ENCODE results near the gene CROCC.

CROCC gene

GRCh38 chr1:17005365-17005740 is 83.6 kb downstream of the CROCC start:
- TF ChIP-seq CSRNP3 (CRISPR knock-in tag; IDR thresholded peaks at IDR 0.05) (no peak), ZFP3 (CRISPR knock-in tag; IDR thresholded peaks at IDR 0.05) (no peak), ESRRG (CRISPR knock-in tag; IDR thresholded peaks at IDR 0.05) (no peak), RARB (CRISPR knock-in tag; IDR thresholded peaks at IDR 0.05) (no peak), CSDC2 (CRISPR knock-in tag; IDR thresholded peaks at IDR 0.05) (no peak), TOX (CRISPR knock-in tag; IDR thresholded peaks at IDR 0.05; ENCODE audit: borderline replicate concordance) (no peak), PPARA (CRISPR knock-in tag; IDR thresholded peaks at IDR 0.05; ENCODE audit: borderline replicate concordance) (no peak), SNAI2 (CRISPR knock-in tag; IDR thresholded peaks at IDR 0.05) (no peak), OSR1 (CRISPR knock-in tag; IDR thresholded peaks at IDR 0.05) (no peak), ZNF70 (CRISPR knock-in tag; IDR thresholded peaks at IDR 0.05) (no peak), ARNTL (CRISPR knock-in tag; IDR thresholded peaks at IDR 0.05; ENCODE audit: borderline replicate concordance, low read depth) (no peak)
- TF ChIP-seq, protein P1, sequence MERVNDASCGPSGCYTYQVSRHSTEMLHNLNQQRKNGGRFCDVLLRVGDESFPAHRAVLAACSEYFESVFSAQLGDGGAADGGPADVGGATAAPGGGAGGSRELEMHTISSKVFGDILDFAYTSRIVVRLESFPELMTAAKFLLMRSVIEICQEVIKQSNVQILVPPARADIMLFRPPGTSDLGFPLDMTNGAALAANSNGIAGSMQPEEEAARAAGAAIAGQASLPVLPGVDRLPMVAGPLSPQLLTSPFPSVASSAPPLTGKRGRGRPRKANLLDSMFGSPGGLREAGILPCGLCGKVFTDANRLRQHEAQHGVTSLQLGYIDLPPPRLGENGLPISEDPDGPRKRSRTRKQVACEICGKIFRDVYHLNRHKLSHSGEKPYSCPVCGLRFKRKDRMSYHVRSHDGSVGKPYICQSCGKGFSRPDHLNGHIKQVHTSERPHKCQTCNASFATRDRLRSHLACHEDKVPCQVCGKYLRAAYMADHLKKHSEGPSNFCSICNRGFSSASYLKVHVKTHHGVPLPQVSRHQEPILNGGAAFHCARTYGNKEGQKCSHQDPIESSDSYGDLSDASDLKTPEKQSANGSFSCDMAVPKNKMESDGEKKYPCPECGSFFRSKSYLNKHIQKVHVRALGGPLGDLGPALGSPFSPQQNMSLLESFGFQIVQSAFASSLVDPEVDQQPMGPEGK (CRISPR knock-in tag; IDR thresholded peaks at IDR 0.05; ENCODE audit: borderline replicate concordance), result no peak
- no peak for ATAC-seq

- TF ChIP-seq SNAI2 (CRISPR knock-in tag; IDR thresholded peaks at IDR 0.05) (no peak), TCF4 (CRISPR knock-in tag; IDR thresholded peaks at IDR 0.05; ENCODE audit: borderline replicate concordance) (no peak), BACH2 (CRISPR knock-in tag; IDR thresholded peaks at IDR 0.05; ENCODE audit: borderline replicate concordance) (no peak), ZFP3 (CRISPR knock-in tag; IDR thresholded peaks at IDR 0.05) (no peak), ISL1 (CRISPR knock-in tag; IDR thresholded peaks at IDR 0.05) (no peak), PPARA (CRISPR knock-in tag; IDR thresholded peaks at IDR 0.05; ENCODE audit: borderline replicate concordance) (no peak), GLIS3 (CRISPR knock-in tag; IDR thresholded peaks at IDR 0.05) (no peak), ZNF8 (CRISPR knock-in tag; IDR thresholded peaks at IDR 0.05) (no peak), ZNF70 (CRISPR knock-in tag; IDR thresholded peaks at IDR 0.05) (no peak)
- TF ChIP-seq, protein P2, sequence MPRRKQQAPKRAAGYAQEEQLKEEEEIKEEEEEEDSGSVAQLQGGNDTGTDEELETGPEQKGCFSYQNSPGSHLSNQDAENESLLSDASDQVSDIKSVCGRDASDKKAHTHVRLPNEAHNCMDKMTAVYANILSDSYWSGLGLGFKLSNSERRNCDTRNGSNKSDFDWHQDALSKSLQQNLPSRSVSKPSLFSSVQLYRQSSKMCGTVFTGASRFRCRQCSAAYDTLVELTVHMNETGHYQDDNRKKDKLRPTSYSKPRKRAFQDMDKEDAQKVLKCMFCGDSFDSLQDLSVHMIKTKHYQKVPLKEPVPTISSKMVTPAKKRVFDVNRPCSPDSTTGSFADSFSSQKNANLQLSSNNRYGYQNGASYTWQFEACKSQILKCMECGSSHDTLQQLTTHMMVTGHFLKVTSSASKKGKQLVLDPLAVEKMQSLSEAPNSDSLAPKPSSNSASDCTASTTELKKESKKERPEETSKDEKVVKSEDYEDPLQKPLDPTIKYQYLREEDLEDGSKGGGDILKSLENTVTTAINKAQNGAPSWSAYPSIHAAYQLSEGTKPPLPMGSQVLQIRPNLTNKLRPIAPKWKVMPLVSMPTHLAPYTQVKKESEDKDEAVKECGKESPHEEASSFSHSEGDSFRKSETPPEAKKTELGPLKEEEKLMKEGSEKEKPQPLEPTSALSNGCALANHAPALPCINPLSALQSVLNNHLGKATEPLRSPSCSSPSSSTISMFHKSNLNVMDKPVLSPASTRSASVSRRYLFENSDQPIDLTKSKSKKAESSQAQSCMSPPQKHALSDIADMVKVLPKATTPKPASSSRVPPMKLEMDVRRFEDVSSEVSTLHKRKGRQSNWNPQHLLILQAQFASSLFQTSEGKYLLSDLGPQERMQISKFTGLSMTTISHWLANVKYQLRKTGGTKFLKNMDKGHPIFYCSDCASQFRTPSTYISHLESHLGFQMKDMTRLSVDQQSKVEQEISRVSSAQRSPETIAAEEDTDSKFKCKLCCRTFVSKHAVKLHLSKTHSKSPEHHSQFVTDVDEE (CRISPR knock-in tag; IDR thresholded peaks at IDR 0.05), result no peak
These were observed 85.4 kb downstream of the CROCC start for GRCh38 chr1:17007121-17007520.

GRCh38 chr1:17008208-17008855 is 86.6 kb downstream of the CROCC start:
- no peak for ATAC-seq
- no peak for TF ChIP-seq ZNF8 (CRISPR knock-in tag; IDR thresholded peaks at IDR 0.05)
- TF ChIP-seq, protein P1 (CRISPR knock-in tag; IDR thresholded peaks at IDR 0.05; ENCODE audit: borderline replicate concordance), result no peak
- no peak for TF ChIP-seq TOX (CRISPR knock-in tag; IDR thresholded peaks at IDR 0.05; ENCODE audit: borderline replicate concordance)
- no peak for TF ChIP-seq CREB5 (CRISPR knock-in tag; IDR thresholded peaks at IDR 0.05; ENCODE audit: low read depth)
- no peak for TF ChIP-seq BACH2 (CRISPR knock-in tag; IDR thresholded peaks at IDR 0.05; ENCODE audit: borderline replicate concordance)
- no peak for TF ChIP-seq POU6F1 (CRISPR knock-in tag; IDR thresholded peaks at IDR 0.05; ENCODE audit: borderline replicate concordance, low read depth)
- no peak for TF ChIP-seq ZFP3 (CRISPR knock-in tag; IDR thresholded peaks at IDR 0.05)
- TF ChIP-seq GLIS3 (CRISPR knock-in tag; IDR thresholded peaks at IDR 0.05), result no peak
- TF ChIP-seq TCF4 (CRISPR knock-in tag; IDR thresholded peaks at IDR 0.05; ENCODE audit: borderline replicate concordance), result no peak
- no peak for TF ChIP-seq CSDC2 (CRISPR knock-in tag; IDR thresholded peaks at IDR 0.05)
- no peak for TF ChIP-seq ZFP30 (CRISPR knock-in tag; IDR thresholded peaks at IDR 0.05)
- no peak for TF ChIP-seq OSR1 (CRISPR knock-in tag; IDR thresholded peaks at IDR 0.05)

More at GRCh38 chr1:17007121-17007520, 85.4 kb downstream of the CROCC start:
- ATAC-seq, result no peak

All from SK-N-SH treated with all-trans-retinoic acid at 6 μM for 48 hours (cell line).